Measurements from ENCODE around the gene RBPMS2. TPM values are rescaled to one million over a fixed set of nuclear protein-coding genes. Genes with fewer than 3 reads are reported as not detected.

Gene RBPMS2
- total and polyA plus RNA-seq, 2 of the 8 experiments (the other 6 are each of a cell fraction or from before 2014, with no cell fraction given), result 55.8 to 238 TPM

DNA sequence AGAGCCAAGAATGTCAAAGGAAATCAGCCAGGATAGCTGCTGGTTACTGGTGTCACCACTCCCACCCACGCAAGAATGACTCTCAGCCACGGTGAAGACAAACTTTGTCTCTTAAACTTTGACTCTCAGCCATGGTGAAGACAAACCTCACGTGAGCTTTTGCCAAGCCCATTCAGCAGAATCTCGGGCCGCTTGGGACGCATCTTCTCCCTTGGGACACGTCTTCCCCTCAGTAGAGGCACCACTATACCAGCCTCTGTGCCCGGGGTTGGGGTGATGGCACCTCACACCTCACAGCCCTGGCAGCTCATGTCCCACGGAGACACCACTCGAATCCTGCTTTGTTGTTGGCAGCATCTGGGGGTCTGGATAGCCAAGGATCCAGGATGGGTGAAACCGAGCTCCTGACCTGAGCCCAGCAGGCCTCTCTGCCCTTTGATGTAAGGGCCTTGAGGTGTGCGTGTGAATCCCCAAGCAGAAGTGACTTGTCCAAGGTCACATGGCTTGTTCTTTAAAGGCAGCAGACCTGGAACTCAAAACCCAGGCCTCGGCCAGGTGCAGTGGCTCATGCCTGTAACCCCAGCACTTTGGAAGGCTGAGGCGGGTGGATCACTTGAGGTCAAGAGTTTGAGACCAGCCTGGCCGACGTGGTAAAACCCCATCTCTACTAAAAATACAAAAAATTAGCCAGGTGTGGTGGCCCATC lies 21.8 kb downstream of the RBPMS2 start:
- no peak overlapping the region for H3K9ac ChIP-seq (replicated peaks in 1 of 4; ENCODE audit: extremely low read depth in 1 of 4, low read depth in 3 of 4, low read length in 3 of 4)
- TF ChIP-seq YY1 (IDR thresholded peaks at IDR 0.05; ENCODE audit: low read depth, low read length), result no peak
- 0 out of 2 replicates have a peak, but pooled peaks have one; percentile 5 for TF ChIP-seq USF2 (IDR thresholded peaks at IDR 0.05; ENCODE audit: low read length)
- no peak overlapping the region for H3K4ac ChIP-seq (replicated peaks; ENCODE audit: insufficient read length, low read depth, low read length)
- no peak overlapping the region for H2BK12ac ChIP-seq (ENCODE audit: low read depth, low read length)
- no peaks in the 10 kb centered on the region for H3K9me3 ChIP-seq (ENCODE audit: insufficient read depth in 2 of 2, low read depth in 1 of 2, low read length in 1 of 2)
- H2BK5ac ChIP-seq (ENCODE audit: low read depth, low read length), result no peak overlapping the region
- ChIA-PET CTCF (ENCODE audit: partially characterized antibody) (interaction anchor here (1.0 to 46.3 kb wide), 8 partner anchors 9 to 58 kb away, joined by 3 to 883 read pairs (median 5); no protein-coding TSS in a partner anchor), POLR2A (ENCODE audit: partially characterized antibody) (interaction anchor here (0.7 to 7.3 kb wide), 7 partner anchors 10 to 56 kb away, joined by 3 to 64 read pairs (median 4); no protein-coding TSS in a partner anchor)
- FAIRE-seq (no peak), DNase-seq (ENCODE audit: low read depth in 1 of 2, low spot score in 2 of 2) (no peak)
- peaks cover 24 to 92% of the 10 kb centered on the region in 2 experiments for H3K79me2 ChIP-seq (ENCODE audit: control insufficient read depth in 1 of 2, insufficient read depth in 2 of 2, low read length in 2 of 2)
- no peak overlapping the region for H3K4me2 ChIP-seq (ENCODE audit: insufficient read depth in 1 of 2, low read depth in 2 of 2, low read length in 2 of 2)
- H3K23ac ChIP-seq (ENCODE audit: insufficient read length), result no peak overlapping the region
- no peak overlapping the region; the same call in 1 of the 2 replicates for H4K8ac ChIP-seq (ENCODE audit: extremely low read depth, insufficient read depth, low read length)
- no peak overlapping the region for H3K56ac ChIP-seq (replicated peaks; ENCODE audit: insufficient read length, low read depth, low read length)
- H3K14ac ChIP-seq (ENCODE audit: insufficient read length), result no peak overlapping the region
- H4K5ac ChIP-seq (ENCODE audit: insufficient read length, low read depth, low read length), result no peak overlapping the region
- H3K79me1 ChIP-seq (ENCODE audit: low read depth, low read length), result peaks cover 37% of the 10 kb centered on the region
- H4K20me1 ChIP-seq (replicated peaks in 1 of 2; ENCODE audit: control insufficient read depth in 1 of 2, insufficient read depth in 2 of 2, low read length in 2 of 2), result peaks cover 29 to 41% of the 10 kb centered on the region in 2 experiments
- H2AK5ac ChIP-seq (ENCODE audit: low read depth, low read length), result no peak overlapping the region
- H3K27ac ChIP-seq (ENCODE audit: low read depth, low read length), result no peak overlapping the region
- H3K36me3 ChIP-seq (ENCODE audit: control insufficient read depth in 2 of 4, insufficient read depth in 4 of 4, low read length in 3 of 4), result peaks cover 4 to 26% (median 9%) of the 10 kb centered on the region in 4 experiments
- no peaks in the 10 kb centered on the region for H3K27me3 ChIP-seq (replicated peaks in 1 of 4; ENCODE audit: control insufficient read depth in 3 of 4, extremely low read depth in 1 of 4, insufficient read depth in 3 of 4, low read length in 3 of 4)
- peaks cover 0 to 13% (median 9%) of the 10 kb centered on the region in 4 experiments; a peak in 5 of 7 replicates for H3K4me1 ChIP-seq (replicated peaks in 1 of 4; ENCODE audit: control insufficient read depth in 3 of 4, insufficient read depth in 4 of 4, low read length in 3 of 4)
- WGBS, 2 experiments (ENCODE audit: extremely low coverage in 1 of 2, insufficient coverage in 1 of 2, insufficient read length in 1 of 2, insufficient replicate concordance in 2 of 2, low coverage in 1 of 2, low lambda C conversion rate in 2 of 2, missing lambda C conversion rate in 1 of 2), result 91% methylated on average over 16 of the region's 16 CpGs; no CpG with 5 or more reads in 1 of the 2 experiments
- no peak overlapping the region for H4K91ac ChIP-seq (replicated peaks; ENCODE audit: insufficient read length, low read length)
- no peak overlapping the region for H2BK15ac ChIP-seq (ENCODE audit: low read length)
- H2AFZ ChIP-seq (ENCODE audit: low read length), result no peak overlapping the region
- H3K23me2 ChIP-seq (ENCODE audit: low read depth, low read length), result no peaks in the 10 kb centered on the region
- H2BK20ac ChIP-seq (ENCODE audit: low read length), result no peak overlapping the region
- H3K18ac ChIP-seq (ENCODE audit: extremely low read depth, low read length), result no peak overlapping the region
- no peak overlapping the region for H2BK120ac ChIP-seq (replicated peaks; ENCODE audit: low read depth, low read length)
- no peak overlapping the region for H3K4me3 ChIP-seq (ENCODE audit: extremely low read depth in 1 of 4, insufficient read depth in 2 of 4, low read depth in 3 of 4, low read length in 4 of 4)

All from H1 (cell line).